Mesothelial cell of epicardium (in vitro differentiated cells): ENCODE measurements around the gene FHIT. TPM values are rescaled to one million over a fixed set of nuclear protein-coding genes. Genes with fewer than 3 reads are reported as not detected.

Experiments
- DNase-seq, 2 experiments: peaks; one replicate each; pipeline ENCODE4 v3.0.0; 2021; ENCODE audit warnings: low spot score in 2 of 2; ENCODE audit not compliant: unreplicated experiment in 2 of 2
- H3K27ac Mint-ChIP-seq: 2 replicates; pipeline ENCODE4 v1.8.0; 2021; ENCODE audit warnings: mixed read lengths
- H3K27me3 Mint-ChIP-seq: 2 replicates; pipeline ENCODE4 v1.8.0; 2021; ENCODE audit warnings: low read depth, mixed read lengths
- H3K36me3 Mint-ChIP-seq: 2 replicates; pipeline ENCODE4 v1.8.0; 2021; ENCODE audit warnings: mixed read lengths
- H3K4me1 Mint-ChIP-seq: 2 replicates; pipeline ENCODE4 v1.8.0; 2021; ENCODE audit warnings: mixed read lengths
- H3K4me3 Mint-ChIP-seq: 2 replicates; pipeline ENCODE4 v1.8.0; 2021; ENCODE audit warnings: mild to moderate bottlenecking, moderate library complexity, mixed read lengths
- H3K9me3 Mint-ChIP-seq: 2 replicates; pipeline ENCODE4 v1.8.0; 2021; ENCODE audit warnings: mixed read lengths
- CTCF ChIP-seq: fragments of 200-600 bp; sonication (generic); IDR thresholded peaks from one replicate; pipeline ENCODE4 v1.5.0; 2021; ENCODE audit warnings: antibody characterized with exemption; ENCODE audit not compliant: unreplicated experiment
- total RNA-seq: library from RNA; stranded (reverse); gene quantifications from 3 replicates; pipeline ENCODE4 v1.2.1, GENCODE V29; 2021

FHIT gene
- total RNA-seq, 1 donor from 2014 or later, result 10.7 TPM

DNA sequence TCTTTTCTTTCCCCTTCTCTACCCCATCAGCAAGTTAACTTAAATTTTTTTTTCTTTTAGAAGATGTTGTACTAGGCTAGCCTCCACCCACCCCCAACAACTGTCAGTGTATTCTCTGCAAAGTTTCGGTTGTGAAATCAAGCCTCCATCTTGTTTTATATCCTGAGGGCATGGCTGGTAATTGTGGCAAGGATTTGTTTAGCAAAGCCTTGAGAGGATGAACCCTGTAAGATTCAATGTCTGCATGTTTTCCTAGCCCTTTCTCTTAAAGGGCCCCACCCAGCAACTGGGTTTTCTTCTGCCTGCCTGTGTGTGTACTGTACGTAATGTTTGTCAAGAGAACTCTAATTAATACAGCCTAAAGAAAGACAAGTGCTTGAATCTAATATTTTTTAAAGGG lies 475.3 kb downstream of the FHIT start:
- no peak overlapping the region for H3K4me3 Mint-ChIP-seq
- H3K9me3 Mint-ChIP-seq, result peaks cover 44% of the 10 kb centered on the region
- H3K4me1 Mint-ChIP-seq, result peaks cover 18% of the 10 kb centered on the region
- no peak for TF ChIP-seq CTCF
- peaks cover 9% of the 10 kb centered on the region for H3K36me3 Mint-ChIP-seq
- H3K27me3 Mint-ChIP-seq, result no peaks in the 10 kb centered on the region
- H3K27ac Mint-ChIP-seq, result no peak overlapping the region
- no peak for DNase-seq

GRCh38 chr3:60774617-60775016 lies 476.6 kb downstream of the FHIT start:
- Mint-ChIP-seq H3K27me3 (no peaks in the 10 kb centered on the region), H3K9me3 (peaks cover 37% of the 10 kb centered on the region), H3K36me3 (peaks cover 9% of the 10 kb centered on the region), H3K4me1 (peaks cover 28% of the 10 kb centered on the region), H3K27ac (no peak overlapping the region), H3K4me3 (no peak overlapping the region)
- DNase-seq, result no peak
- TF ChIP-seq CTCF, result no peak

DNA sequence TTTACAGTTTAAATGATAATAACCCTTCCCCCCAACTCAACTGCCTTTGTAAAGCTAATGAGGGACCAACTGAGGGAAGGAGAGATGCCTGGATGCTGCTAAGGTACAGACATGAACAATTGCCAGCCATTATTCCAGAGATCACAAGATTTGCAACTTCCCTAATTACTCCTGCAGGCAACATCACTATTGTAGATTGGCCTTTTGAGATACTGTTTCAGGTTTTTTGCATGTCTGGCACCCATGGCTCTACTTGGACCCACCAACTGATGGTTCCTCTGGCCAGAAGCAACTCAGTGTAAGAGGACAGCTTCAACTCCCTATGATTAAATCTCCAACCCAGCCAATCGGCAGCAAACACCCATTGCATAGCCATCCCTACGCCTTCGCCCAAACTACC lies 478.7 kb downstream of the FHIT start:
- Mint-ChIP-seq H3K4me3 (no peak overlapping the region), H3K27me3 (no peaks in the 10 kb centered on the region), H3K36me3 (peaks cover 9% of the 10 kb centered on the region), H3K27ac (no peak overlapping the region), H3K4me1 (peaks cover 28% of the 10 kb centered on the region), H3K9me3 (peaks cover 38% of the 10 kb centered on the region)
- DNase-seq, result no peak
- no peak for TF ChIP-seq CTCF

DNA sequence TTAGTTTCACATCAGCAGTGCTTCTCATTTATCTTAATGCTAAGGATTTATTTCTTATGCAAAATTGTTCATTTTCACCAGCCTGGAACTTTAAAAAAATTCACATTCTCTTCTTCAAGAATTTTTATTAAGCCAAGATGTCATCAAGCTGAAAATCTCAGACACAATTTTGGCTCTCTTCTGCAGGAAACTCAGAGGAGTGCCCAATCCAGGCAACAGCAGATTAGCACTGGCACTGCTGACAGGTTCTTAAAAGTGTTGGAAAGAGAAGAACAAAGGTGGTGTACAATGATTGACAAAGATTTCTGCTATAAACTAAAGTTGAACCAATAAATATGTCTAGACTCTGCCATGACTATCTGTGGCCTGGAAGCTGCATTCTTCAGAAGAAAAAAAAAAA lies 479.5 kb downstream of the FHIT start:
- H3K4me1 Mint-ChIP-seq, result peaks cover 21% of the 10 kb centered on the region
- peaks cover 9% of the 10 kb centered on the region for H3K36me3 Mint-ChIP-seq
- no peak for TF ChIP-seq CTCF
- no peak for DNase-seq
- no peaks in the 10 kb centered on the region for H3K27me3 Mint-ChIP-seq
- peaks cover 38% of the 10 kb centered on the region for H3K9me3 Mint-ChIP-seq
- H3K27ac Mint-ChIP-seq, result no peak overlapping the region
- H3K4me3 Mint-ChIP-seq, result no peak overlapping the region

DNA sequence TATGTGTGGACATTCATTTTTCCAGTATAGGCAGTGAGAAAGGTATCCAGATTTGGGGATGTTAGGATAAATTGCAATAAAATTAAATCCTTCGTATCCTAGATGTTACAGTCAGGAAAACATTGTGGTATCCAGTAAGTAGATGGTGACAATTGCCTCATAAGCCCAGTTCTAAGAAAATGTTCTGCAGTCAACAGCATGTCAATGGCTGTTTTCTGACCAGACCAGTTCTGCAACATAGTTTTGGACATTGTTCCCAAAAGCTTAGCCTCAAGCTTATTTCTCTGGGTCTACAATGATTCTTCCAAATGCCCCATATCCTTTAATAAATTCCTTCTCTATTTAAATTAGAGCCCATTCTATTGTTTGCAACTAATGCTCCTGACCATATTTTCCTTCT lies 480.7 kb downstream of the FHIT start:
- Mint-ChIP-seq H3K27ac (peak overlapping the region; percentile 47), H3K4me1 (peaks cover 21% of the 10 kb centered on the region), H3K27me3 (no peaks in the 10 kb centered on the region), H3K36me3 (peaks cover under 1% of the 10 kb centered on the region), H3K9me3 (peaks cover 26% of the 10 kb centered on the region), H3K4me3 (no peak overlapping the region)
- no peak for TF ChIP-seq CTCF
- no peak for DNase-seq

DNA sequence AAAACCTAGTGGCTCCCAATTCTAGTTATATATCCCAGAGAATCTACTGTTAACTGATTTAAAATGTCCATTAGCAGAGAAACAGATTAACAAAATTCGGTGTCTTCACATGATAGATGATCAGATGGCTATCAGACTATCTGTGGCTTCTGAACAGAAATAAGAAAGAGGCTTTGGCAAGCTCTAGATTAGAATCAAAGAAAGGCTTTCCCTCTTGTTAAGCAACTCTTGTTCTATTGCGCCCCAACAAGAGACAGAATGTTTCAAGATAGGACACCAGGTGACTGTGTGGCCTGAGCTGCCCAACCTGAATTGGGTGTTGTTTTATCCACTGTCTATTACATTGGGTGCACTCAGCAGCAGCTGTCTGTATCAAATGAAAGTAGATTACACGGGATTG lies 483.7 kb downstream of the FHIT start:
- peaks cover 21% of the 10 kb centered on the region for H3K4me1 Mint-ChIP-seq
- no peak overlapping the region for H3K4me3 Mint-ChIP-seq
- H3K9me3 Mint-ChIP-seq, result peaks cover 9% of the 10 kb centered on the region
- H3K27ac Mint-ChIP-seq, result no peak overlapping the region
- DNase-seq, result no peak
- no peaks in the 10 kb centered on the region for H3K36me3 Mint-ChIP-seq
- no peak for TF ChIP-seq CTCF
- no peaks in the 10 kb centered on the region for H3K27me3 Mint-ChIP-seq
